Measurements from ENCODE around the gene TSPAN4. TPM values are rescaled to one million over a fixed set of nuclear protein-coding genes. Genes with fewer than 3 reads are reported as not detected.

TSPAN4 gene
- total RNA-seq, 1 donor from 2014 or later, result 69.2 TPM

DNA sequence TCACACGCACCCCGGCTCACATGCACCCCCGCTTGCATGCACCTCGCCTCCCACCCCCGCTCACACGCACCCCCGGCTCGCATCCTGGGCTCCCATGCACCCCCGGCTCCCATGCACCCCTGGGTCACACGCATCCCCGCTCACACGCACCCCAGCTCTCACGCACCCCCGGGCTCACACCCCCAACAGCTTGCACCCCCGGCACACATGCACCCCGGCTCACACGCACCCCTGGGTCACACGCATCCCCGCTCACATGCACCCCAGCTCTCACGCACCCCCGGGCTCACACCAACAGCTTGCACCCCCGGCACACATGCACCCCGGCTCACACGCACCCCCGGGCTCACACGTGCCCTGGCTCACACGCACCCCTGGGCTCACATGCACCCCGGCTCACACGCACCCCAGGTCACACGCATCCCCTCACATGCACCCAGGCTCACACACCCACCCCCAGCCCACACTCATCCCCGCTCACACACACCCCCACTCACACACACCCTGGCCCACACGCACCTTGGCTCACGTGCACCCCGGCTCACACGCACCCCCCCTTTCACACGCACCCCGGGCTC, 16.2 kb downstream of the TSPAN4 start:
- Mint-ChIP-seq H3K27me3 (ENCODE audit: low read depth) (no peaks in the 10 kb centered on the region), H3K27ac (ENCODE audit: unreplicated experiment) (no peak overlapping the region), H3K4me3 (ENCODE audit: unreplicated experiment) (no peak overlapping the region), H3K9me3 (ENCODE audit: low read depth) (no peaks in the 10 kb centered on the region), H3K4me1 (ENCODE audit: low read depth) (peaks cover 5% of the 10 kb centered on the region), H3K36me3 (ENCODE audit: low read depth) (no peaks in the 10 kb centered on the region)
- TF ChIP-seq, protein P1, sequence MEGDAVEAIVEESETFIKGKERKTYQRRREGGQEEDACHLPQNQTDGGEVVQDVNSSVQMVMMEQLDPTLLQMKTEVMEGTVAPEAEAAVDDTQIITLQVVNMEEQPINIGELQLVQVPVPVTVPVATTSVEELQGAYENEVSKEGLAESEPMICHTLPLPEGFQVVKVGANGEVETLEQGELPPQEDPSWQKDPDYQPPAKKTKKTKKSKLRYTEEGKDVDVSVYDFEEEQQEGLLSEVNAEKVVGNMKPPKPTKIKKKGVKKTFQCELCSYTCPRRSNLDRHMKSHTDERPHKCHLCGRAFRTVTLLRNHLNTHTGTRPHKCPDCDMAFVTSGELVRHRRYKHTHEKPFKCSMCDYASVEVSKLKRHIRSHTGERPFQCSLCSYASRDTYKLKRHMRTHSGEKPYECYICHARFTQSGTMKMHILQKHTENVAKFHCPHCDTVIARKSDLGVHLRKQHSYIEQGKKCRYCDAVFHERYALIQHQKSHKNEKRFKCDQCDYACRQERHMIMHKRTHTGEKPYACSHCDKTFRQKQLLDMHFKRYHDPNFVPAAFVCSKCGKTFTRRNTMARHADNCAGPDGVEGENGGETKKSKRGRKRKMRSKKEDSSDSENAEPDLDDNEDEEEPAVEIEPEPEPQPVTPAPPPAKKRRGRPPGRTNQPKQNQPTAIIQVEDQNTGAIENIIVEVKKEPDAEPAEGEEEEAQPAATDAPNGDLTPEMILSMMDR (IDR thresholded peaks at IDR 0.05), result no peak
- DNase-seq (ENCODE audit: low spot score), result no peak

DNA sequence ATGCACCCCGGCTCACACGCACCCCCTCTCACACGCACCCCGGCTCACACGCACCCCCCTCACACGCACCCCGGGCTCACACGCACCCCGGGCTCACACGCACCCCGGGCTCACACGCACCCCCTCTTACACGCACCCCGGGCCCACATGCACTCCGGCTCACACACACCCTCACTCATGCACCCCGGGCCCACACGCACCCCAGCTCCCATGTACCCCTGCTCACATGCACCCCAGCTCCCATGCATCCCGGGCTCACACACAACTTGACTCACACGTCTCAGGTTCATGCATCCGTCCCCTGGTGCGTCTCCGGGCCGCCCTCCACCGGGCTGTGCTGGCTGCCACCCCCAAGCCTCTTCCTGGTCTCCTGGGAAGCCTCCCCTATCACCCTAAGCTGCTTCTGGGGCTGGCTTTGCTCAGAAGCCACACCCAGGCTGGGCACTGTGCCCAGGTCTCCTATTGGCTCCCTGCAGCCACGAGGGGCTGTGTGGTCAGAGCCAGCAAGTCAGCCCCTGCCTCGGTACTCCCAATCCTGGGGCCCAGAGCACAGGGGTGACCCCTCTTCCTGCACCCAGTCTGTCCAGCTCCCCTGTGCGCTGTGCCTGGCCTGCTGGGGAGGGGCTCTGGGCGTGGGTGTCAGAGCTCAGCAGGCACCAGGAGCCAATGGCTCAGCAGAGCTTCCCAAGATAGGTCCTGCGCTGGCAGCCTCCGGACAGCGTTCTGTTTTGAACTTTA, 16.9 kb downstream of the TSPAN4 start:
- Mint-ChIP-seq H3K27ac (ENCODE audit: unreplicated experiment) (no peak overlapping the region), H3K36me3 (ENCODE audit: low read depth) (no peaks in the 10 kb centered on the region), H3K27me3 (ENCODE audit: low read depth) (no peaks in the 10 kb centered on the region), H3K4me1 (ENCODE audit: low read depth) (peaks cover 5% of the 10 kb centered on the region), H3K4me3 (ENCODE audit: unreplicated experiment) (no peak overlapping the region), H3K9me3 (ENCODE audit: low read depth) (no peaks in the 10 kb centered on the region)
- DNase-seq (ENCODE audit: low spot score), result no peak
- TF ChIP-seq, protein P1 (IDR thresholded peaks at IDR 0.05), result no peak

DNA sequence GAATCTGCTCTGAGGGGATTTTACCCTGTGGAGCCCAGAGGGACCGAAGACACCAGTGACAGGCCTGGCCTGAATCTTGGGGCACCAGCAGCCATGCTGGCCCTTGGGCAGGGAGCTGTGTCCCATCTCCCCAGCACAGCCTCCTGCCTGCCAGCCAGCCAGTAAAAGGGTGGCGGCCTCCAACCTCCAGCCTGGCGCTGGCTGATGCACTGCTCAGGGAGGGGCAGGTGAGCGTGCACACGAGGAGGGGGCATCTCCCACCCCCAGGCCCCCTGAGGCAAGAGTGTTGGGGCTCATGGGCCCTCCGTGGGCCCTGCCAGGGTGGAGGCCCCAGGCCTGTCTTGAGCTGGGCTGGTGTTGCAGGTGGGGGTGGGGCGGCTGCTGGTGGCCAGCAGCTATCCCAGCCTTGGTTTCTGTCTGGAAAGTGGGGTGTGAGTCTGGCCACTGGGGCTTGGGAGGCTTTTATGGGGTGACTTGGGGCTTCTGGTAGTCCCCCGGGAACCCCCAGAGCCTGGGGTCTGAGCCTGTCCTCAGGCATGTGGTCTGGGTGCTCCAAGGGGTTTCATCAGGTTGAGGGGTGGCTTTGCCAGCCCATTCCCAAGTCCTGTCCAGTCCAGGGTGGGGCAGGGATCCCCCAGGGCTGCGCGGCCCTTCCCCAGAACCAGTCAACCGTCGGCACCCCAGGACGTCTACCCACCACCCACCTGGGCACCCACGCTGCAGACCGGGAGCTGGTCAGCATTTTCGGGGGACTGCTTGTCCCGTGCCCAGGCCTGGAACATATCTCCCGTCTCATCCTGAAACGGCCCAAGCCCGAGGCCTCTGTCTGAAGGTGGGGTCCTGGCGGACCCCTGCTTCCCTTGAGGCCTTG, 17.8 kb downstream of the TSPAN4 start:
- H3K4me1 Mint-ChIP-seq (ENCODE audit: low read depth), result peaks cover 5% of the 10 kb centered on the region
- no peak for DNase-seq (ENCODE audit: low spot score)
- no peaks in the 10 kb centered on the region for H3K36me3 Mint-ChIP-seq (ENCODE audit: low read depth)
- no peak overlapping the region for H3K4me3 Mint-ChIP-seq (ENCODE audit: unreplicated experiment)
- H3K9me3 Mint-ChIP-seq (ENCODE audit: low read depth), result no peaks in the 10 kb centered on the region
- no peaks in the 10 kb centered on the region for H3K27me3 Mint-ChIP-seq (ENCODE audit: low read depth)
- H3K27ac Mint-ChIP-seq (ENCODE audit: unreplicated experiment), result no peak overlapping the region
- TF ChIP-seq, protein P1 (IDR thresholded peaks at IDR 0.05), result no peak

DNA sequence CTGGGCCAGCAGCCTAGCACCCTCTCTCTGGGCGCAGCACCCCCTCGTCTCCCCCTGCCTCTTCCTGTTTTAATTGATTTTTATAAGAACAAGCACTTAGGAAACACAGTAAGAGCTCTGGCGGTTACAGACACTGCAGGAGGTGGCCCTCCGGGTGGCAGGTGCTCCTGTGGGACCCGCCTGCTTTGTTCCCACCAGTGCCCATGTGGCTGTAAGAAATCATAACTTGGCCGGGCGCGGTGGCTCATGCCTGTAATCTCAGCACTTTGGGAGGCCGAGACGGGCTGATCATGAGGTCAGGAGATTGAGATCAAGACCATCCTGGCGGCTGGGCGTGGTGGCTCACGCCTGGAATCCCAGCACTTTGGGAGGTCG, 18.4 kb downstream of the TSPAN4 start:
- Mint-ChIP-seq H3K27me3 (ENCODE audit: low read depth) (no peaks in the 10 kb centered on the region), H3K4me3 (ENCODE audit: unreplicated experiment) (no peak overlapping the region), H3K27ac (ENCODE audit: unreplicated experiment) (no peak overlapping the region), H3K4me1 (ENCODE audit: low read depth) (peaks cover 5% of the 10 kb centered on the region), H3K36me3 (ENCODE audit: low read depth) (no peaks in the 10 kb centered on the region), H3K9me3 (ENCODE audit: low read depth) (no peaks in the 10 kb centered on the region)
- TF ChIP-seq, protein P1 (IDR thresholded peaks at IDR 0.05), result no peak
- no peak for DNase-seq (ENCODE audit: low spot score)

DNA sequence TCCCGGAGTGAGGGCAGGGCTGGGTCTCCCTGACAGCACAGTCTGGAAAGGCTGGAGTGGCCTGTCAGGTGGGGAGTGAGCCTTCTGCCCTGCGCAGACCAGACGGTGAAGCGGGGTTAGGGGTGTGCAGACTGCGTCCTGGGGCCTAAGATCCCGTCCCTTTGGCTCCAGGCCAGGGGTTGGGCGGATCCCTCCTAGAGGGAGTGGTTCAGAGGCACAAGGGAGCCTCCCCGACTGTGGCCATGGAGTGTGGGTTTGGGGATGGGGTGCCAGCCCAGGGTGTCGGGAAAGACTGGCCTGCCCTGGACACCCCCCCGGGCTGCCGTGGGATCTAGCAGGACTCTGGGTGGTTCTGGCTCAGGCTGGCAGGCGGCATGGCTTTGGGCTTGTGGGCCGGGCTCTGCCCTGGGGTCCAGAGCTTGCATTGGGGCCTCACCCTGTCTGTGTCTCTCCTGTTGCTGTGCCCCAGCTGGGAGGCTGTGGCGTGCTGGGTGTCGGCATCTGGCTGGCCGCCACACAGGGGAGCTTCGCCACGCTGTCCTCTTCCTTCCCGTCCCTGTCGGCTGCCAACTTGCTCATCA, 19.5 kb downstream of the TSPAN4 start:
- no peak for DNase-seq (ENCODE audit: low spot score)
- Mint-ChIP-seq H3K4me3 (ENCODE audit: unreplicated experiment) (no peak overlapping the region), H3K27me3 (ENCODE audit: low read depth) (no peaks in the 10 kb centered on the region), H3K27ac (ENCODE audit: unreplicated experiment) (no peak overlapping the region), H3K36me3 (ENCODE audit: low read depth) (no peaks in the 10 kb centered on the region), H3K4me1 (ENCODE audit: low read depth) (peaks cover 5% of the 10 kb centered on the region), H3K9me3 (ENCODE audit: low read depth) (no peaks in the 10 kb centered on the region)
- TF ChIP-seq, protein P1 (IDR thresholded peaks at IDR 0.05), result no peak
